Fibroblast of lung (primary cell): ENCODE measurements around the gene DCHS2. TPM values are rescaled to one million over a fixed set of nuclear protein-coding genes. Genes with fewer than 3 reads are reported as not detected.

Experiments used
- DNase-seq, 2 donors: peaks; one replicate each; pipeline versions ENCODE4 v3.0.0 to v3.0.0-alpha.2; 2010; ENCODE audit warnings: low read depth in 2 of 2
- H2AFZ ChIP-seq: 2 replicates; pipeline ENCODE4 v1.5.1; 2012; ENCODE audit warnings: low read length, control low read depth, inconsistent platforms
- H3K27ac ChIP-seq: 2 replicates; pipeline ENCODE4 v1.5.1; 2011; ENCODE audit warnings: low read length, control low read depth; ENCODE audit not compliant: insufficient read depth
- H3K27me3 ChIP-seq: 2 replicates; pipeline ENCODE4 v1.5.1; 2011; ENCODE audit warnings: mild to moderate bottlenecking, low read length; ENCODE audit not compliant: control insufficient read depth, insufficient read depth
- H3K36me3 ChIP-seq: 2 replicates; pipeline ENCODE4 v1.5.1; 2011; ENCODE audit warnings: low read length; ENCODE audit not compliant: control insufficient read depth, insufficient read depth
- H3K4me1 ChIP-seq: 2 replicates; pipeline ENCODE4 v1.5.1; 2011; ENCODE audit warnings: low read length; ENCODE audit not compliant: control insufficient read depth, insufficient read depth; ENCODE audit errors: extremely low read depth
- H3K4me2 ChIP-seq: 2 replicates; pipeline ENCODE4 v1.5.1; 2011; ENCODE audit warnings: low read length, control low read depth; ENCODE audit not compliant: insufficient read depth; ENCODE audit errors: extremely low read depth
- H3K4me3 ChIP-seq, 4 experiments: fragments of 200-600 bp in 1 of 4; sonication (generic) in 1 of 4; replicated peaks in 1 of 4; 2 replicates each; pipeline ENCODE4 v1.5.1; 2011 to 2016; ENCODE audit warnings: low read length in 4 of 4, low read depth in 3 of 4, mild to moderate bottlenecking in 3 of 4, control low read depth in 2 of 4, inconsistent platforms in 1 of 4, mixed read lengths in 1 of 4; ENCODE audit not compliant: insufficient read depth in 1 of 4; ENCODE audit errors: control extremely low read depth in 1 of 4
- H3K79me2 ChIP-seq: 2 replicates; pipeline ENCODE4 v1.5.1; 2012; ENCODE audit warnings: mild to moderate bottlenecking, low read length, inconsistent platforms; ENCODE audit not compliant: control insufficient read depth, insufficient read depth
- H3K9ac ChIP-seq: 2 replicates; pipeline ENCODE4 v1.5.1; 2011; ENCODE audit warnings: mild to moderate bottlenecking, low read length, control low read depth; ENCODE audit not compliant: insufficient read depth
- H3K9me3 ChIP-seq: 2 replicates; pipeline ENCODE4 v1.5.1; 2012; ENCODE audit warnings: low read depth, low read length; ENCODE audit not compliant: control insufficient read depth, insufficient read depth
- H4K20me1 ChIP-seq: 2 replicates; pipeline ENCODE4 v1.5.1; 2011; ENCODE audit warnings: low read length; ENCODE audit not compliant: control insufficient read depth, insufficient read depth; ENCODE audit errors: extremely low read depth
- EZH2 ChIP-seq: IDR thresholded peaks from 2 replicates; pipeline ENCODE4 v1.5.1; 2012; ENCODE audit warnings: low read length, control low read depth, mild to moderate bottlenecking; ENCODE audit errors: missing control alignments
- polyA plus RNA-seq, 2 donors: library from polyadenylated mRNA; depleted of rRNA in 1 of 2; stranded (reverse) in 1 of 2; unstranded in 1 of 2; fragments of >200 nt; gene quantifications; 2 replicates each; pipeline ENCODE4 v1.2.1, GENCODE V29; 2011 to 2012; ENCODE audit warnings: missing spikeins in 1 of 2
- total RNA-seq: library from RNA; depleted of rRNA; stranded (reverse); fragments of >200 nt; gene quantifications from 2 replicates; pipeline ENCODE4 v1.2.1, GENCODE V29; 2014
- TF ChIP-seq, protein P1 (sequence below), 2 donors: IDR thresholded peaks in 1 of 2; conservative IDR thresholded peaks in 1 of 2; 1 replicate in 1 of 2; 2 replicates in 1 of 2; pipeline ENCODE4 v1.5.1; 2011 to 2012; ENCODE audit warnings: low read length in 2 of 2, control low read depth in 1 of 2, inconsistent platforms in 1 of 2, low read depth in 1 of 2, mild to moderate bottlenecking in 1 of 2

DCHS2 gene
- total and polyA plus RNA-seq, 2 donors (not counting 1 experiment from before 2014, with no cell fraction given), result not detected

GRCh38 chr4:154335588-154335987 lies 156.0 kb downstream of the DCHS2 start:
- H3K9me3 ChIP-seq, result no peaks in the 10 kb centered on the region
- H2AFZ ChIP-seq, result no peak overlapping the region
- no peaks in the 10 kb centered on the region for H3K36me3 ChIP-seq
- H3K9ac ChIP-seq, result no peak overlapping the region
- H4K20me1 ChIP-seq, result no peaks in the 10 kb centered on the region
- H3K79me2 ChIP-seq, result no peaks in the 10 kb centered on the region
- no peak overlapping the region for H3K4me2 ChIP-seq
- TF ChIP-seq, protein P1, sequence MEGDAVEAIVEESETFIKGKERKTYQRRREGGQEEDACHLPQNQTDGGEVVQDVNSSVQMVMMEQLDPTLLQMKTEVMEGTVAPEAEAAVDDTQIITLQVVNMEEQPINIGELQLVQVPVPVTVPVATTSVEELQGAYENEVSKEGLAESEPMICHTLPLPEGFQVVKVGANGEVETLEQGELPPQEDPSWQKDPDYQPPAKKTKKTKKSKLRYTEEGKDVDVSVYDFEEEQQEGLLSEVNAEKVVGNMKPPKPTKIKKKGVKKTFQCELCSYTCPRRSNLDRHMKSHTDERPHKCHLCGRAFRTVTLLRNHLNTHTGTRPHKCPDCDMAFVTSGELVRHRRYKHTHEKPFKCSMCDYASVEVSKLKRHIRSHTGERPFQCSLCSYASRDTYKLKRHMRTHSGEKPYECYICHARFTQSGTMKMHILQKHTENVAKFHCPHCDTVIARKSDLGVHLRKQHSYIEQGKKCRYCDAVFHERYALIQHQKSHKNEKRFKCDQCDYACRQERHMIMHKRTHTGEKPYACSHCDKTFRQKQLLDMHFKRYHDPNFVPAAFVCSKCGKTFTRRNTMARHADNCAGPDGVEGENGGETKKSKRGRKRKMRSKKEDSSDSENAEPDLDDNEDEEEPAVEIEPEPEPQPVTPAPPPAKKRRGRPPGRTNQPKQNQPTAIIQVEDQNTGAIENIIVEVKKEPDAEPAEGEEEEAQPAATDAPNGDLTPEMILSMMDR (conservative IDR thresholded peaks at IDR 0.05 in 1 of 2, IDR thresholded peaks at IDR 0.05 in 1 of 2; ENCODE audit: low read depth in 1 of 2, low read length in 2 of 2), result no peak
- no peak for TF ChIP-seq EZH2
- no peak overlapping the region for H3K27ac ChIP-seq
- no peak for DNase-seq
- no peaks in the 10 kb centered on the region for H3K4me1 ChIP-seq
- no peaks in the 10 kb centered on the region for H3K27me3 ChIP-seq
- H3K4me3 ChIP-seq, result no peak overlapping the region

- peak; percentile 0 to 20 for DNase-seq
- Histone ChIP-seq H3K4me2 (peak overlapping the region; percentile 64), H2AFZ (peak overlapping the region; percentile 44), H4K20me1 (no peaks in the 10 kb centered on the region), H3K79me2 (no peaks in the 10 kb centered on the region), H3K27me3 (no peaks in the 10 kb centered on the region), H3K27ac (no peak overlapping the region), H3K9me3 (no peaks in the 10 kb centered on the region), H3K4me3 (peak overlapping the region in 3 of 4 experiments; percentile 7 to 54 (median 28)), H3K36me3 (no peaks in the 10 kb centered on the region), H3K9ac (no peak overlapping the region), H3K4me1 (no peaks in the 10 kb centered on the region)
- TF ChIP-seq, protein P1 (conservative IDR thresholded peaks at IDR 0.05 in 1 of 2, IDR thresholded peaks at IDR 0.05 in 1 of 2; ENCODE audit: low read depth in 1 of 2, low read length in 2 of 2), result peak in 1 of 2 donors; percentile 1
- no peak for TF ChIP-seq EZH2
Observed at GRCh38 chr4:154332681-154333421, 158.7 kb downstream of the DCHS2 start.

GRCh38 chr4:154329939-154330338 lies 161.7 kb downstream of the DCHS2 start:
- Histone ChIP-seq H3K79me2 (no peaks in the 10 kb centered on the region), H3K4me3 (no peak overlapping the region), H3K9ac (no peak overlapping the region), H2AFZ (no peak overlapping the region), H3K27me3 (no peaks in the 10 kb centered on the region), H3K36me3 (no peaks in the 10 kb centered on the region), H4K20me1 (no peaks in the 10 kb centered on the region), H3K4me1 (no peaks in the 10 kb centered on the region), H3K9me3 (no peaks in the 10 kb centered on the region), H3K27ac (no peak overlapping the region), H3K4me2 (no peak overlapping the region)
- TF ChIP-seq EZH2, result no peak
- TF ChIP-seq, protein P1 (conservative IDR thresholded peaks at IDR 0.05 in 1 of 2, IDR thresholded peaks at IDR 0.05 in 1 of 2; ENCODE audit: low read depth in 1 of 2, low read length in 2 of 2), result no peak
- DNase-seq, result peak in 1 of 2 donors; percentile 85
